NCI-H82 treated with DMSO at 0.1 percent for 48 hours (cell line): ENCODE measurements around the gene MESD.

ENCODE experiments used
- DNase-seq: peaks from one replicate; lab custom pipeline; 2025; ENCODE audit not compliant: unreplicated experiment; lab: John Stamatoyannopoulos, UW

The MESD gene

DNA sequence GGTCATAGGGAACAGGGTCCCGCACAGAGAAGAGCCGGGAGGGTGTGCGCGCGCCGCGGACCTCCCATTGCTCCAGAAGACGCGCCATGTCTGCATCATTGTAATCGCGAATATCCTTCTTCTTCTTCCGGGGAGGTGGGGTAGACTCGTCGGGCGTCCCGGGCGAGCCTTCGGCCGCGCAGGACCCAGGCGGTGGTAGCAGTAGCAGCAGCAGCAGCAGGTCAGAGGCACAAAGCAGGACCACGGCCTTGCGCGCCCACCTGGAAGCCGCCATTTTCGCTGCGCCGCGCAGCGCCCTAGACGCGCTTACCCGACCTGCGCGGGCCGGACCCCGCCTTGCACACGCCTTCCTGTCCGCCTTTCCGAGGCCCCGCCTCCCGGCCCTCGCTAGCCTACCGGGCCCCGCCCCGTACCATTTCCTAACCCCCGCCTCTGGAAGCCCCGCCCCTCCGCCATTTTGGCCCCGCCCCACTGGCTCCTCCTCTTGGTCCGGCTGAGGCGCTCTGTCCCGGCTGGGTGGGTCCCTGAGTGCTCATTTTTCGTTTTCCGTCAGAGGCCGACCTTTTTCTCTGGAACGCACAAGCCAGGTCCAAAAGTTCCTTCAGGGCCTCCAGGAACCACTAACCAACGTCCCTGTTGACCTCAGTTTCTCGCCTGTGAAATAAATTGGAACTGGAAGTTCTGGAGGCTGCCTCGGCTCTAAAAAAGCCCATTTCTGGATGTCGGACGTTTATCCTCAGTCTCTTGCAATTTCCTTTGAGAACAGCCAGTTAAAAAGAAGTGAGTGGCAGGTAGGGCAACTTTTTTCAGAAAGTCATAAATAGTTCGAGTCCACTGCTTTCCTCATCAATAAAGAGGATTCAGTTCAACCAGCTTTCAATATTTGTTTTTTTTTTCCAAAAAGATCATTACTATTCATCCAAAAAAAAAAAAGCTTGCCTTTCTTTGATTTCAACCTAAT is at the start of gene MESD:
Gene MESD (minus strand): TSS at position 302 of the 961 bp plus-strand sequence. CDS start 28 bp downstream, at position 274.
- DNase-seq, result peak; percentile 88

DNA sequence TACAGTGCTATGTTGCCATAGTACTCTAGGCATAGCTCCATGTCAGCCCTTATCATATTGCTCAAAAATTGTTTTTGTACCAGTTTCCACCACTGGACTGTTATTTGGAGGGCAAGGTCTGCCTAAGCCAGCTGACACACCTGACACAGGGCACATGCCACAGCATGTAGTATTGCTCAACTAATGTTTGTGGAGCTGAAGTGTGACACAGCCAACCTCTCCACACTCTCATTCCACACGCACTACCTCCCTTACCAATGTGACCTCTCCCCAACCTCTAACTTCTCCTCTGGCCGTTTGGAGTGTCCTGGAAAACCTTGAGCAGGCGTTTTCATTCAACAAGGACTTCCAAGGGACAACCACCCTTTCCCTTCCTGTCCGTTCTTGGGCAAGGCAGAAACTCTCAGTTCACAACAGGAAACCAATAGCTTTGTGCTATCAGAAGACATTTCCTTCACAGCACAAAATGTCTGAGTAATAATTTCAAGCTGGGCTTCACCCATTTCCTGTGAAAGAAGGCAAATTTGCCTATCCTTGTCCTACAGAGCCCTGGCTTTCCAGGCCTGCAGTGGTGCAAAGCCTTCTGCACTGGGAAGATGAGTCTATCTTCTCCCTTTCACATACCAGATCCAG is 49.5 kb upstream of the MESD start:
- no peak for DNase-seq

DNA sequence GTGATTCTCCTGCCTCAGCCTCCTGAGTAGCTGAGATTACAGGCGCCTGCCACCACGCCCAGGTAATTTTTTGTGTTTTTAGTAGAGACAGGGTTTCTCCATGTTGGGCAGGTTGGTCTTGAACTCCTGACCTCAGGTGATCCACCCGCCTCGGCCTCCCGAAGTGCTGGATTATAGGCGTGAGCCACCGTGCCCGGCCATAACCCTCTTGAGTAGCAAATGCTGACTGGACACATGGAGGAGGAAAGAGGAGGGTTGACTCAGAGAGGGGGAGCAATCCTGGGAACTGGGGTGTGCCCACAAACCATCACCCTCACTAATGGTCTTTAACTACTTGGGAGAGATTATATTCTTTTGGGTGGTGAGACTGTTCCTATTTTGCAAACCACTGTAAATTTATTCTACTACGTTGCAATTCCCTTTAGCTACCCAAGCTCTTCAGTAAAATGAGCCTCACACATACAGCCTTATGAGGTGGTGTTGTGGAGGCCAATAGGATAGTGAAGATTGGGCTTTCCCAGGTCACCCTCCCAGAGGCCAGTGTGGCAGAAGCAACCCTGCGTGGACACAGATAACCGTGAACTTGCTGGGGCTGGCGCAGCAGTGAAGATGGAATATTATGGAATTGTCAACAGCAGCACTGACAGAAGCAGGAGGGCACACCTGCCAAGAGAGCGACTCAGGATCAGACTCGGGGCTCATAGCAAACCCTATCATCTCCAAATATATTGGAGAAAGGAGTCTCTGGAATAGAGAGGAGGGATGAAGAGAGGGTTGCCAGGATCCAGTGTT is 48.5 kb upstream of the MESD start:
- no peak for DNase-seq

DNA sequence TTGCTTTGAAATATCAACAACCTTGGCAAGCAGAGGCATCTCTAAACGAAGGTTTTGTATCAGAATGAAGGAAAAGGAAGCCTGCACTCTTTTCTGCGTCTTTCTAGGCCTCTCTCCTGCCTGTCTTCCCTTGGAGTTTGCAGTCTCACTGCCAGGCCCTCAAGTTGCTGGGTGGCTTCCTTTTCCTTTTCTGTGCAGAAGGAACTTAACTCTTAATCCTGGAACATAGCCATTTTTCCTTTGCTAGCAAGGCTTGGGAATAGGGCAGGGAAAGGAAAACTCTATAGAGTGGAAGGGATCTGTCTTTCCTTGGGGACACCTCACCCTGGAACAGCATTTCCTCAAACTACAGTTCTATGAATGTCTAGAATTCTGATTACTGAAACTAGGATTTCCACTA is 43.9 kb upstream of the MESD start:
- no peak for DNase-seq

DNA sequence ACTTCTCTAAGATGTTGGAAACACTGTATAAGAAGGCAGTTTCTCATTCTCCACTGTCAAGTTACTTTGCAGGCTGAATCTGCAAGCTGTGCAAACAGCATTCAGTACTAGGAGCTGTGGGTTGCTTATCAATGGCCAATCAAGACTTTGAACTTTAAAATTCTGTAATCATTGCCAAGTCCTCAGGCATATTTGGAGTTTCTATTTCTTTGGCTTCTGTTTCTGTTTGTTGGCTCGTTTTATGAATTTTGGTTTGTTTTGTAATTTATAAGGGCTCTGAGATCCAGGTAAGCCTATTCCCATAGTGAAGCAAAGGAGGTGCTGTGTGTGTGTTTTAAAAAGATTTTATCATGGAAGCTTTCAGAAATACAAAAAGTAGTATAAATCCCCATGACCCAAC is 43.2 kb upstream of the MESD start:
- no peak for DNase-seq

DNA sequence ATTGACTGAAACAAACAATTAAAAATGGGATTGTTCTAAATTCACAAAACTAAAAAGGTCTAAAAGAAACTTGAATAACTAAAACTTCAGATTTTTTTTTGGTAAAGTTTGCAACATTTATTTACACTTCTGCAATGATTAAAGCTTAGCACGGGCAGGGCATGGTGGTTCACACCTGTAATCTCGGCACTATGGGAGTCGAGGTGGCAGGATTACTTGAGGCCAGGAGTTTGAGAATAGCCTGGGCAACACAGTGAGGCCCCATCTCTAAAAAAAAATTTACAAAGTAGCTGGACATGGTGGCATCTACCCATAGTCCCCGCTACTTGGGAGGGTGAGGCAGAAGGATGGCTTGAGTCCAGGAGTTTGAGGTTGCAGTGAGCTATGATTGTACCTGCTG is 42.7 kb upstream of the MESD start:
- no peak for DNase-seq

DNA sequence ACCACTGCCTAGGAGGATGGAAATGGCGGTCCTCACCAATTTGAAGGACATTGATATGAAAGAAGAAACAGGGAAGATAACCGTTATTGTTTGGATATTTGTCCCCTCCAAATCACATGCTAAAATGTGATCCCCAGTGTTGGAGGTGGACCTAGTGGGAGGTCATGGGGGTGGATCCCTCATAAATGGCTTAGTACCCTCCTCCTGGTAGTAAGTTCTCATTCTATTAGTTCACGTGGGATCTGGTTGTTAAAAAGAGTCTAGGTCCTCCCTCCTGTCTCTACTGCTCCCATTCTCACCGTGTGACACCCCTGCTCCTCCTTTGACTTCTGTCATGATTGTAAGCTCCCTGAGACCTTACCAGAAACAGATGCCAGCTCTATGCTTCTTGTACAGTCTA is 41.6 kb upstream of the MESD start:
- DNase-seq, result no peak

DNA sequence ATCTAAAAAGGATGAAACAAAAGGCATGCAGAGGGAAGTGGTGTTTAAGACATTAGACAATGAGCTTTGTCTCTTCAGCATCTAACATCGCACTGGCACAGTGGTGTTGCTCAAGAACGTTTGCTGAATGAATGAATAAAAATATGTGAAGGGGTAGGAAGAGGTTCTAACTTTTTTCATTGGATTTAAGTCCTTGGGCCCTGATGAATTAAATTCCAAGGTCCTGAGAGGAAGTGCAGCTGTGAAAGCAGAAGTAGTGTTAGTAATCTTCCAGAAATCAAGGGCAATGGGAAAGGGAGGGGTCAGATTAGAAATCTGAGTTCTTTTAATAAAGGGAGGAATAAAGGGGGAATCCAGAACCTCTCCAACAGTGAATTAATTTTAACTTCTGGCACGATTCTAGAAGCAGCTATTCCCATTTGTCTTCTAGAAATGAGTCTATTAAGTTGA is 40.7 kb upstream of the MESD start:
- DNase-seq, result no peak

DNA sequence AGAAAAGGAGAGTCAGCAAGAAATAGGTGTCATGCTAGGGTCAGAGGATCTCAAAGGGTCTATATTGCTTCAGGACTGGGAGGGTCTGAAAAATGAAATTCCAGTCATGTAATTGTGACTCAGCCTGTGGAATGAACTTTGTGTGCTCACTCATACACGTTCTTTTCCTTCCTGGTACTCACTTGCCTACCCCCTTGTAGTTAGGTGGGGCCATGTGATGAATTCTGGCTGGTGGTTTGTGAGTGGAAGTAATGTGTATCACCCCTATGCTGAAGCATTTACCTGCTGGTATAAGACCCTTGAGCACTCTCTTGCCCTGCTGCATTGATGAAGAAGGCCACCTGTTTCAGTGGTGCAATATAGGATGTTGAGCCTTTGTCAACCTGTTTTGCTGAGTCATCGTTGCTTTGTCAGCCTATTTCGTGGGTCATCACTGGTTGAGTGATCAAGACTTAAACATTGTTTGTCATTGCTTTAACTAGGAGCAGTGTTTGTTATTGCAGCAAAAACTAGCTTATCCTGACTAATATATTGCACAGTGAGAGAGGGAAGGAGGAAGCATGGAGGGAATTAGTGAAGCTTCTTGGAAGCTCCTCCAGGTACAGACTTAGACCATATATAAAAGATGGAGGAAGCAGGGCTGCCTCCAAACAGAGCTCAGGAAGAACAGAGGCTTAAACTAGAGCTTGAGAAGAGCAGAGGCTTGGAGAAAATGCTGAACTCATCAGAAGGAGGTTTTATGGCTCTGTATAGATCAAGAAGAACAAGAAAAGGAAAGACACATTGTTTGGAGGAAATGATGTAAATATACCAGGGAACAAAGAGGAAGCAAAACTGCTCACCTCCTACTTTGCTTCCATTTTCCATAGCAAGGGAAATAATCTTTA is 40.0 kb upstream of the MESD start:
- DNase-seq, result no peak

DNA sequence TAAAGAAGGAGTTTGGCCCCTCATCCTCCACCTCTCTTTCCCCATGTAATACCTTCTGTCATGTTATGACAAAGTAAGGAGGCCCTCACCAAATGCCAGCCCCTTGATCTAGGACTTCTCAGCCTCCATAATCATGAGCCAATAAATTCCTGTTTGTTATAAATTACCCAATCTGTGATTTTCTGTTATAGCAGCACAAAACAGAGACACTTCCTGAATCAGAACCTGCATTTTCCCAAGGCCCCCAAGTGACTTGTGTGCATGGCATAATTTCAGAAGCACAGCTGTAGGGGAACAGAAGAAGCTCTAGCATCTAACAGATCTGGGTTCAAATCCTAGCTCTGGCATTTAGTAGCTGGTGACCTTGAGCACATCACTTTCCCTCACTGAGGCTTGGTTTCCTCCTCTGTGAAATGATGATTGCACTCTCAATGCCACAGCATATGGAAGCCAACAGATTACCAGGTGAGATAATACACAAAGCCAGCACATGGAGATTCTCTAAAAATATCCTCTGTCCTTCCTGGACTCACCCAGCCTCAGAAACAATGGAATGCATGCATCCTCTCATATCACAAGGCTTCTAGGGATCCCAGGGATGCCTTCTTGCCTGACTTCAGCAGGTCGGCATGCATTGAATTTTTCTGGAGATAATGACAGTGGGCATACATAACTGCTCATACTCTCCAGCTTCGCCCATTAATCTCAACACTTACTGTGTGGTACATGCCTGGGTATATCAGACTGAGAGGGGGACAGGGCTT is 37.4 kb upstream of the MESD start:
- no peak for DNase-seq

DNA sequence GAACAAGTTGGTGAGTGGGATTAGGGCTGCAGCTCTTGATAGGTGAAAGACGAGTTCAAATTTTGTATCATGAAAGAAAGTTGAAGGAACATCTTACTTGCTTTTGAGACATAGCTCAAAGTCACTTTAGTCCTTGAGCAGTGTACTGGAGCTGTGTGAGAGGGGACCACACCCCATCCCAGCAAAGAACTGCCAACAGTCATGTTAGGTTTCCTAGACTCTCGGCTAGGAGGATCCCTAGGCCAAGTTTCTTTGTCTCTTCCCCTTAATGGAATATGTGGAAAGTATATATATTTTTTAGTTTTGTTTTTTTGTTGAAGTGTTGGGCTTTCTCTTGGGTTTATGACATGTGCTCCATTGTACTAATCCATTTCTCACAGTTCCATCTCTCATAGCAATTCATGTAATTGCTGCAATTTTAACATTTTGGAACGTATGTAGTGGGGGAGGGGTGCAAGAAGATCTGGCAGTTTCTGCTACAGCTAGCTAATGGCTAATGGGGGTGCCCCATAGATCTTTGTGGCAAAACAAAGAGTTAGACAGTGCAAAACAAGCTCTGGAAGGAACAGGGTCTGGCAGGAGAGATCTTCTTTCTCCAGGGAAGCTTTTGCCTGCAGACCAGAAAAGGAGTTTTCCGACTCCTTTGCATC is 36.2 kb upstream of the MESD start:
- DNase-seq, result no peak

DNA sequence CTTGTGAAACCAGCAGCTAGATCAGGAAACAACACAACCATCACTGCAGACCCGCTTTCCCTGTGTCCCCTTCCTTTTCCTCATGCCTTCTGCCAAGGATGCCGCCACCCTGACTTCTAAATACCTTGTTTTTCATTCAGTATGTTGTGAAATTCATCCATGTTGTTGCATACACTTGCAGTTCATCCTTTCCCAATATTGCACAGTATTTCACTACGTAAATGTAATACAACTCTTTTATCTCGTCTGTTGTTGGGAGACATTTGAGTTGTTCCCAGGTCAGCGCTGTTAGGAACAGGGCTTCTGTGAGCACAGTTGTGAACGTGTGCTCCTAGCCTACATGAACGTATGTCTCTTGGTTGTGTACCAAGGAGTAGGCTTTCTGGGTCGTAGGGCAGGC is 35.3 kb upstream of the MESD start:
- no peak for DNase-seq

DNA sequence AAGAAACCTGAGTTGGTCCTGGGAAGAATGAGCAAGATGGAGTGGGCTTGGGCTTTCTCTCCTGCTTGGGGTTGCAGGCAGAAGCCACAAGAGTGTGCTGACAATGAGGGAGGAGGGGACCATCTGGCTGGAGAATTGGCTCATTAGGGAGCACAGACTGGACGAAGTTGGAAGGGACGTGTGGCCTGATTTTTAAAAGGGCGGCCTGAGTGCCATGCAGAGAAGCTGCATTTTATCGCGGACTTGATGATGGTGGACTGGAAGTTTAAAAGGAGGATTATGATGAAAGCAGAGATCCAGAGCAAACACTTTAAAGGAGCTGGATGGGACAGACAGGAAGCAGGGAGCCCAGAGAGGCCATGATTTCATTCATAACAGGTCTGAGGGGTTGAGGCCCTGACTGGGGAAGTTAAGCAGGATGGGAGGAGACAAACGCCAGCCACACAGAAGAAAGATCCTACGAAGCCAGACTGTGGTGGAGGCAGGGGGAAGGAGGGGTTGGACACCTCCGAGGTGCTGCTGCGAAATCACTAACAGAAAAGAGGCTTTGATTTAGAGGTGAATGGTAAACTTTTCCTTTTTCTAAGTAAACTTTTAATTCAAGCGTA is 34.8 kb upstream of the MESD start:
- no peak for DNase-seq

DNA sequence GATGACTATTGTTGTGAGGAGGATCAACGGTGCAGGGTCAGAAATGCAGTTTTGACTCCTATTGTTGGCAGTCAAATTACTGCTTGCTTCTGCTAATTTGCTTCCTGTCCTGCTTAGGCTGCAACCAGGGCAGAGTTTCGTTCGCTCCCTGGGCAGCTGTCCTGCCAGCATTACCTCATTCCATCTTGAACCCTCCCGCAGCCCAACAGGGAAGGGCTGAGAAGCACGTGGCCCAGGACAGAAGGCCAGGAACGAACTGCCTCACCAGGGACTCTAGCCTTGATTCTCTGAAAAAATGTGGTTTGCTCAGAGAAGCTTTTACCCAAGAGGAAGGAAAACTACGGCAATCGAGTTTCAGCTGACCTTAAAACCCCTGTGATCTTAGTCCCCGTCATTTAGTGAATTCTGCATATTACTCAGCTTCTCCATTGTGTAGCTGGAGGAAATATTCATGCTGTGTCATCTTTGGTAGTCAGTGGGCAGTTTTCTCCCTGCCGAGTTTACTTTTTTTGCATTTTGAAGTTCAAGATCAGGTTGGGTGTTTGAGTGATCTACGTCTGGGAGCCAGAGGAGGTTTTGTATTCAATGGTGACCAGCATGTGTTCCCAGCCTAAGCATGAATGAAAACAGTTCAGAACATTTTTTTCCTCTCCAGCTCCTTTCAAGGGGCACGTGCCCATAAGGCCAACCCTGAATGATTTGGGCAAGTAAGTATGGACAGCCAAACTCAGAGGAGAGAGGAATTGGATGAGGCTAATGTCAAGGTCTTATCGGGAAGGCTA is 34.1 kb upstream of the MESD start:
- DNase-seq, result no peak

DNA sequence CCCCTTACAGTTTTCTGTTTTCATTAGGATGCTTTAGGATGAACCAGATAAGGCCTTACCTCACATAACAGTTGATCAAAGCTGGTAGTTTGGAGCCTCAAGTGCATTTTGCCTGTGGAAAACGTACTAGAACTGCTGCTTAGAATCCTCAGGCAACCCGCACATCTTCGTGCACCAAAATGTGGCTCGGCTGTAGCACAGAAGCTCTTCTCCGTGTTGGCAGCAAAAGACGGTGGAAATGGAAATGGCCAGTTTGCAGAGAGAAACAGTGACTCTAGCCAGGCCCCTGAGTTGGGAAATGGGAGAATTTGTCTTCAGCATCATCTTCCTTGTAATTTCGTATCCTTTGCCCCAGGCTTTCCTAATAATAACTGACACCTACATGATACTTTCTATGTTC is 31.7 kb upstream of the MESD start:
- DNase-seq, result no peak

DNA sequence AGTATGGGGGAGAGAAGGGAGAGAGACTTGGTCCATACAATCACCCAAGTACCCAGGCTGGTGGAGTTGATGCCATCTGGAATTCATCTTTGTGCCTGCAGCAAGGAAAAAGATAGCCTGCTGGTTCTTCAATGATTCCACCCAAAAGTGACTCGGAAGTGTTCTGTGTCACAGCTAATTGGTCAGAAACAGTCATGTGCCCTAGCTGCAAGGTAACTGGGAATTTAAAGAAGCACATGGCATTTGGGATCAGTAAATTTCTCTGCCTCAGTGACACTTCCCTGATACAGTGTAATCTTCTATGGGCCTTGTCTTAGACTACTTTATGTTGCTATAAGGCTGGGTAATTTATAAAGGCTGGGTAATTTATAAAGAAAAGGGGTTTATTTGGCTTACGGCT is 28.6 kb upstream of the MESD start:
- no peak for DNase-seq

DNA sequence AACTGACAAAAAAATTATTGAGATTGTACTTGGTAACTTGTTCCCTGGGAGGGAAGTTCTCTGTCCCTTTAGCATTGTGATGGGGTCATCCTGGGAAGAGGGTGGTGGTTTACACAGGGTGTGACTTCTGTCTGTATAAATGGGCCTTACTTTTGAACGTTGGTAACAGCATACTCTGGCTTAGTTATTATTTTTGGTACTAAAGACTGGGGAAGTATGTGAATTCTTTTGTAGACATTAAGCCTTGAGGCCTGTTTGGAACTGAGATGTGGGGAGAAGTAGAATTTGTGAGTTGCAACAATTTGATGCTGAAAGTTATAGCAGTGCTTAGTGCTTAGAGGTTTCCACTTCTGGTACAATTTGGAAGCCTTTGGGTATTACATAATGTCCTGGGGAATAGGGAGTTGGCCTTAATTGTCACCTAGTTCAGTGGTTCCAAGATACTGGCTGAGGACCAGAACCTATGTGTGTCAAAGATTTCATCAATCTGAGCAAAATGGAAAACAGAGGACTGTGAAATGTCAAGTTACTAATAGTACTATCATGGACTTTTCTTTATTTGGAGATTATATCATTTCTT is 27.0 kb upstream of the MESD start:
- DNase-seq, result no peak
